Superior temporal gyrus (tissue), 1 donor: ENCODE data around the gene ATP10A.
"Not testable (repeated sequence)": the region's sequence is repeated elsewhere in the genome, so short reads cannot be mapped to it uniquely, and the experiment has no call there.

ENCODE experiments used
- DNase-seq: peaks from one replicate; pipeline ENCODE4 v3.0.0-alpha.2; 2016; ENCODE audit errors: extremely low spot score

Gene ATP10A

DNA sequence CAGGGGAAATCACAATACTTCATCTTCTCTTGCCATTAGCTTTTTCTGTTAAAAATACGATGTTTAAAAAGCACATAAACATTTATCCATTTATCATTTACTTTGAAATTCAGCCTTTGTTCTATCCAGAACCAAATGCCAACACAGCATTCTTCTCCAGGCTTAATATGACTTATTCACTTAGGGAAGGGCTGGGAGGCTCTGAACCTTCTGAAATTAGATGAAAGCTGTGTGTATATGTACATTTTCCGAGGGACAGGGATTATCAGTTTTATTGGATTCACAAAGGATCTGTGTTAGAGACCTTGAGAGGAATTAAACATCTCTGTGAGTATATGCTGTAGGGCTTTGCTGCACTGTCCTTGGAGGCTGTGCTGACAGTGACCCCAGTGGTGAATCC is 213.7 kb downstream of the ATP10A start:
- no peak for DNase-seq

DNA sequence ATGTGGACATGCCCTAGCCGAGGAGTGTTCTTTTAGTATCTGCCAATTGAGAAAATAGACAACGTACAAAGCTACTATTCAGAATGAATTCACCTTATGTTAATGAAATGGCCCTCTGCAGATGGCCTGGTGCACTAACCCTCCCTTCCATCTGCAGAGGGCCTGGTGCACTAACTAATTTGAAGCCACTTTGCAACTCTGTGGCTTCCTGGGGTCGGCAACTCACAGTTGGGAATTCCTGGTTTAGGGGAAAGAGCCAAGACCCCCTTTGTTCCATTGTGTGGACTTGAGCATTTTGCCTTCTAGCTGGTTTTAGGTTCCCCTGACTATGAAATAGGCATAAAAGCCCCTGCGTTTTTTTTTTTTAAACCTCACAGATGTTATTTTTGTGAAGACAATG is 220.0 kb downstream of the ATP10A start:
- DNase-seq, result no peak

DNA sequence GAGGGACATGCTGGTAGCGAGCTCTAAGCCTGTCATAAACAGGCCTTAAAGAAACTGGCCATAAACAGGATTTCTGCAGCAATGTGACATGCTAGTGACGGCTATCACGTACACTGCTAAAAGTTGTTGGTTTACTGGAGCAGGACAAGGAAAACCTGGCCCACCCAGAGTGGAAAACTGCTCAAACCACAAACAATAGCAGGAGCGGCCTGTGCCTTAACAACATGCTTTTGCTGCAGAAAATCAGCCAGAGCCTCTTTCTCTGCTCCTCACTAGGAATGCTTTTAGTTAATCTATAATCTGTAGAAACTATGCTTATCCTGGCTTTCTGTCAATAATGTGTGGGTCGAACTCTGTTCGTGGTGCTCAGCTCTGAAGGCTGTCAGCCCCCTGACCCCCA is 221.4 kb downstream of the ATP10A start:
- no peak for DNase-seq

DNA sequence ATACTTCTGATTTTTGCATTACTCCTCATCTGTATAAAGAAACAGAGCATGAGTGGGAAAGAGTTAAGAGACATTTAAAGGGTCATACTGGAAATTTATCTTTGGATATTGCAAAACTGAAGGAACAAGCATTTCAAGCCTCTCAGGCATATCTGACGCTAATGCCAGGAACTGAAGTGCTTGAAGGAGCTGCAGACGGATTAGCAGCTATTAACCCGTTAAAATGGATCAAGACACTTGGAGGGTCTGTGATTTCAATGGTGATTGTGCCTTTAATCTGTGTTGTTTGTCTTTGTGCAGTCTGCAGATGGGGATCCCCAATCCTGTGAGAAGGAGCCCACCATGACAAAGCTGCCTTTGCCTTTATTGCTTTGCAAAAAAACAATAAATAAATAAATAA is 221.8 kb downstream of the ATP10A start:
- no peak for DNase-seq

DNA sequence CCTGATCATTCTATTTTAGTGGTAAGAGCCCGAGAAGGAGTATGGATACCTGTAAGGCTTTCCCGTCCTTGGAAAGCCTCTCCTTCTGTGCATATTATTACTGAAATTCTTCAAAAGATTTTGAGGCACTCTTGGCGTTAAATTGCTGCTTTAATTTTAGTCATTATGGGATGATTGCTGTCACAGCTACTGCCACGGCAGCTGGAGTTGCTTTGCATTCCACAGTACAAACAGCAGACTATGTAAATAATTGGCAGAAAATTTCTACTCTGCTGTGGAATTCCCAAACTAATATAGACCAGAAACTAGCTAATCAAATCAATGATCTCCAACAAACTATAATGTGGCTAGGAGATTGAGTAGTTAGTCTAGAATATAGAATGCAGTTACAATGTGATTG is 222.2 kb downstream of the ATP10A start:
- not testable (repeated sequence) for DNase-seq

DNA sequence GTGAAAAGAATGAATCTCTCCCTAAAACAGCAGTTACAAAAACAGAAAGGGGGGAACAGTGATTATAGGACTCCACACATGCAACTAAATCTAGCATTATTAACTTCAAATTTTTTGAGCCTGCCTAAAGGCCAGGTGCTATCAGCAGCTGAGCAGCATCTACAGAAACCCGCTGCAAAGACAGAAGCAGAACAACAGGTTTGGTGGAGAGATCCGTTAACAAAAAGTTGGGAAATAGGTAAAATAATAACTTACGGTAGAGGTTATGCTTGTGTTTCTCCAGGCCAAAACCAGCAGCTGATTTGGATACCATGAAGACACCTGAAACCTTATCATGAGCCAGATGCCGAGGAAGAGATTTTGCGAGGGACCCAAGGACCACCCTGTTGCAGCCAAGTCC is 222.7 kb downstream of the ATP10A start:
- DNase-seq, result no peak

DNA sequence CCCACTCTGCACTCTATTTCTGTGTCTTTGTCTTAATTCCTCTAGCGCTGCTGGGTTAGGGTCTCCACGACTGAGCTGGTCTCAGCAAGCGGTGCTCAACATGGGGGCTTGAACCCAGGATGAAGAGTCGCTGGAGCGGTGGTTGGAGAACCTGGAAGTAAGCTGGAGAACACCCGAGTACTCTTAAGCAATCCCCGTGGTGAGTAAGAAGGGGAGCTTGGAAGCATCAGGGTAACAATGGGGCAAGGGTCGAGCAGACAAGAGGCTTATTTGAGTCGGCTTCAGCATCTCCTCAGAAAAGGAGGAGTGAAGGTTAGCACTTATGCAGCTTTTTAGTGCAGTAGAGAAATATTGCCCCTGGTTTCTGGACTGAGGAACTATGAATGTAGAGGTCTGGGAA is 226.6 kb downstream of the ATP10A start:
- not testable (repeated sequence) for DNase-seq

DNA sequence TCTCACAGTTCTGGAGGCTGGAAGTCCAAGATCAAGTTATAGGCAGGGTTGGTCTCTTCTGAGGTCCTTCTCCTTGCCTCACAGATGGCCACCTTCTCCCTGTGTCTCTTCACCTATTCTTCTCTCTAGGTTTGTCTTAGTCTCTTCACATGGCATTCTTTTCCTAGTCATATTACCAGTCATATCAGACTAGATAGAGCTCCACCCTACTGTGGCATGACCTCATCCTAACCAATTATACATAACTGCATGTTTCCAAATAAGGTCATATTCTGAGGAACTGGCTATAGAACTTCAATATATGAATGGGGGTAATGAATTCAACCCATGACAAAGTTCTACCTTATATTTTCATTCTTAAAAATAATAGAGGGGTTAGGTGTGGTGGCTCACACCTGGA is 227.9 kb downstream of the ATP10A start:
- DNase-seq, result no peak

DNA sequence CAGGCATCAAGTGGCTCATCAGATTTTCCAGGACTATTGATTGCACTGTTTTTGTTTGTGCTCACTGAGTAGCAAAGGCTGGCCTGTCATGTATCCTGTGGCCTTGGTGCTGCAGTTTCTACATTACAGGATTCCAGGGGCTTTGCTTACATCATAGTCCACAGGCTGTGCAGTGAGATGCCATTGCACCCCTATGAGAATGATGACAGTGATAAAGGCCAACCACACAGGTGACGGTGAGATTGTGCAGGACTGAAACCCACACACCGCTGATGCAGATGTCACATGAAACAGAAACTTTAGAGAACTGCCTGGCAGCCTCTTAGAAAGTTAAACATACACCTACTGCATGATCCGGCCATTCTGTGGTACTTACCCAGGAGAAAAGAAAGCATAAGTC is 229.3 kb downstream of the ATP10A start:
- no peak for DNase-seq

DNA sequence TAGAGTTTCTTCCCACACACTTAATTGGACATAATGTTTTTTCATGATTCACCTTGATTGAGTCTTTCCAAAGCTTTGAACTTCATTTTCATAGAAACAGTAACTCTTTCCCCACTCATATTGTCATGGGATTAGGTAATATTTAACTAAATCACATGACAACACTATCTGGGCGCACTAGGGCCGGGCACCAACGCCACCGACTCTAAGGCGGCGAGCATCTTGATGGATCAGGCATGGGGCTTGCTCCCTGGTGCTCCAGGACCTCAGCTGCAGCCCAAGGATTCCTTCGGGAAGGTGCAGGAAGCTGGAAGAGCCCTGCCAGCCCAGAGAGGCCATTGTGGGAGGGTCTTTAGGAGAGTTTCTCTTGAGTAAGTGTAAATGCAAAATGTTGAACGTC is 231.2 kb downstream of the ATP10A start:
- no peak for DNase-seq
